Measurements from ENCODE around the gene LMLN.

The LMLN gene

DNA sequence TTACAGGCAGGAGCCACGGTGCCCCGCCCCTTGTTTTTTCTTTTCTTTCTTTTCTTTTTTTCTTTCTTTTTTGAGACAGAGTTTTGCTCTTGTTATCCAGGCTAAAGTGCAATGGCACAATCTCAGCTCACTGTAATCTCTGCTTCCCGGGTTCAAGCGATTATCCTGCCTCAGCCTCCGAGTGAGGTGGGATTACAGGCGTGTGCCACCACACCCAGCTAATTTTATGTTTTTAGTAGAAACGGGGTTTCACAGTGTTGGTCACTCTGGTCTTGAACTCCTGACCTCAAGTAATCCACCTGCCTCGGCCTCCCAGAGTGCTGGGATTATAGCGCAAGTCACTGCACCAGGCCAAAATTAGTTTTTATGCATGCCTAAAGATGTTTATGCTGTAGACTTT is 7.6 kb upstream of the LMLN start:
- Histone ChIP-seq H3K9ac (no peak overlapping the region), H3K79me2 (peaks cover 17% of the 10 kb centered on the region), H3K9me3 (ENCODE audit: control insufficient read depth, low read length) (no peaks in the 10 kb centered on the region), H3K36me3 (ENCODE audit: control insufficient read depth, insufficient read depth, low read length) (no peaks in the 10 kb centered on the region), H3K27me3 (ENCODE audit: control insufficient read depth, insufficient read depth, low read length) (no peaks in the 10 kb centered on the region), H3K27ac (no peak overlapping the region), H2AFZ (no peak overlapping the region), H3K4me1 (peaks cover 11% of the 10 kb centered on the region), H3K4me2 (ENCODE audit: low read length) (no peak overlapping the region), H3K4me3 (ENCODE audit: low read depth, low read length) (no peak overlapping the region)
- TF ChIP-seq, protein P1, sequence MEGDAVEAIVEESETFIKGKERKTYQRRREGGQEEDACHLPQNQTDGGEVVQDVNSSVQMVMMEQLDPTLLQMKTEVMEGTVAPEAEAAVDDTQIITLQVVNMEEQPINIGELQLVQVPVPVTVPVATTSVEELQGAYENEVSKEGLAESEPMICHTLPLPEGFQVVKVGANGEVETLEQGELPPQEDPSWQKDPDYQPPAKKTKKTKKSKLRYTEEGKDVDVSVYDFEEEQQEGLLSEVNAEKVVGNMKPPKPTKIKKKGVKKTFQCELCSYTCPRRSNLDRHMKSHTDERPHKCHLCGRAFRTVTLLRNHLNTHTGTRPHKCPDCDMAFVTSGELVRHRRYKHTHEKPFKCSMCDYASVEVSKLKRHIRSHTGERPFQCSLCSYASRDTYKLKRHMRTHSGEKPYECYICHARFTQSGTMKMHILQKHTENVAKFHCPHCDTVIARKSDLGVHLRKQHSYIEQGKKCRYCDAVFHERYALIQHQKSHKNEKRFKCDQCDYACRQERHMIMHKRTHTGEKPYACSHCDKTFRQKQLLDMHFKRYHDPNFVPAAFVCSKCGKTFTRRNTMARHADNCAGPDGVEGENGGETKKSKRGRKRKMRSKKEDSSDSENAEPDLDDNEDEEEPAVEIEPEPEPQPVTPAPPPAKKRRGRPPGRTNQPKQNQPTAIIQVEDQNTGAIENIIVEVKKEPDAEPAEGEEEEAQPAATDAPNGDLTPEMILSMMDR (IDR thresholded peaks at IDR 0.05), result no peak

DNA sequence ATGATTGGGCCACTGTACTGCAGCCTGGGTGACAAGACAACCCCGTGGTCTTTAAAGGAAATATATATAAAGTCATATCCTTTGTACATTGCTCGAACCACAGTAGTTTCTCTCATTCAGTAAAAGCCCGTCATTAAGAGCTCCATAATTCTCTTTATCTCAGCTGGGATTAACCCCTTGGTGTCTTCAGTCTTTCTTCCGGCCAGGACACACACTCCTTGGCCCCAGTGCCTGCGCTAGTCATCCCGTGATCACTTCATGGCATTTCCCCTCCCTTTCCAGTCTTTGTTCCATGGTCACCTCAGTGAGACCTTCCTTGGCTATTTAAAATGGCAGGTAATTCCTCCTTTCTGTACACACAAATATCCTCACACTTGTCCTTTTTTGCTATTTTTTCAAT is 6.7 kb upstream of the LMLN start:
- H3K27me3 ChIP-seq (ENCODE audit: control insufficient read depth, insufficient read depth, low read length), result no peaks in the 10 kb centered on the region
- no peak overlapping the region for H2AFZ ChIP-seq
- no peak overlapping the region for H3K4me2 ChIP-seq (ENCODE audit: low read length)
- peaks cover 11% of the 10 kb centered on the region for H3K4me1 ChIP-seq
- no peaks in the 10 kb centered on the region for H3K36me3 ChIP-seq (ENCODE audit: control insufficient read depth, insufficient read depth, low read length)
- no peak overlapping the region for H3K27ac ChIP-seq
- no peak overlapping the region for H3K9ac ChIP-seq
- peaks cover 17% of the 10 kb centered on the region for H3K79me2 ChIP-seq
- H3K4me3 ChIP-seq (ENCODE audit: low read depth, low read length), result no peak overlapping the region
- TF ChIP-seq, protein P1 (IDR thresholded peaks at IDR 0.05), result no peak
- H3K9me3 ChIP-seq (ENCODE audit: control insufficient read depth, low read length), result no peaks in the 10 kb centered on the region

DNA sequence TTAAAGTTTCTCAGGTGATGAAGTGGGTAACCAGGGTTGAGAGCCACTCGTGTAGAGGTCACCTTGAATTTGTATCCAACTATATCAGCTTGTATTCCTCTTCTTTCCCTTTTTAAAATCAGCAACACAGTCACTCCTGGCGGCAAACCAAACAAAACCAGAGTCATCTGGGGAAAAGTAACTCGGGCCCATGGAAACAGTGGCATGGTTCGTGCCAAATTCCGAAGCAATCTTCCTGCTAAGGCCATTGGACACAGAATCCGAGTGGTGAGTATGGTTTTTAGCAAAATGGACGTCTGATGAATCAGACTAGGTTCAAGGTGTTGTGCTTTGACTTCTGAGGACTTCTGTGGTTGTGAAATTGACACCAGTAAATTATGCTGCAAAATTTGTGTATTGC is 6.1 kb upstream of the LMLN start:
- Histone ChIP-seq H3K4me3 (ENCODE audit: low read depth, low read length) (no peak overlapping the region), H3K9me3 (ENCODE audit: control insufficient read depth, low read length) (no peaks in the 10 kb centered on the region), H3K9ac (no peak overlapping the region), H3K4me2 (ENCODE audit: low read length) (no peak overlapping the region), H3K79me2 (peaks cover 17% of the 10 kb centered on the region), H3K27ac (no peak overlapping the region), H2AFZ (no peak overlapping the region), H3K36me3 (ENCODE audit: control insufficient read depth, insufficient read depth, low read length) (no peaks in the 10 kb centered on the region), H3K27me3 (ENCODE audit: control insufficient read depth, insufficient read depth, low read length) (no peaks in the 10 kb centered on the region), H3K4me1 (peaks cover 11% of the 10 kb centered on the region)
- TF ChIP-seq, protein P1 (IDR thresholded peaks at IDR 0.05), result no peak

DNA sequence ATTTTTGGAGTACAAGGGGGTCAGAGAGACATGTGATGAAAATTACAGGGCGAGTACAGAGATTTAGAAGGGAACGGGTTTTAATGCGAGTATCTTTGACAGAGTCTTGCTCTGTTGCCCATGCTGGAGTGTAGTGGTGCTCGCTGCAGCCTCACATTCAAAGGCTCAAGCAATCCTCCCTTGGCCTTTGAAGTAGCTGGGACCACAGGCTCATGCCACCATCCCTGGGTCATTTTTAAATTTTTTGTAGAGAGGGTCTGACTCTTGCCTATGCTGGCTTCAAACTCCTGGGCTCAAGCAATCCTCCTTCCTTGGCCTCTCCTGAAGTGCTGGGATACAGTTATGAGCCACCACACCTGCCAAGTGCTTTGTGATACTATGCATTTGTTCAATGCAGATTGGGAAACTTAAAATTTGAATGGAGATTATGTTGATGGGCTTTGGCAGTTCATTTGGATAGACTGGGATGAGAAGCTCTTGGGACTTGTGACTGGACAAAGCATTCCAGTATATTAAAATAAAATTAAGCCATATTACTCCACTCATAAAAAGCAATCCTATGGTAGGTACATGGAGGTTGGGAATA is 4.0 kb upstream of the LMLN start:
- Histone ChIP-seq H3K27ac (no peak overlapping the region), H3K36me3 (ENCODE audit: control insufficient read depth, insufficient read depth, low read length) (no peaks in the 10 kb centered on the region), H3K4me3 (ENCODE audit: low read depth, low read length) (no peak overlapping the region), H3K4me1 (peaks cover 10% of the 10 kb centered on the region), H3K27me3 (ENCODE audit: control insufficient read depth, insufficient read depth, low read length) (no peaks in the 10 kb centered on the region), H2AFZ (no peak overlapping the region), H3K9me3 (ENCODE audit: control insufficient read depth, low read length) (no peaks in the 10 kb centered on the region), H3K79me2 (peaks cover 13% of the 10 kb centered on the region), H3K4me2 (ENCODE audit: low read length) (no peak overlapping the region), H3K9ac (no peak overlapping the region)
- TF ChIP-seq, protein P1 (IDR thresholded peaks at IDR 0.05), result no peak

DNA sequence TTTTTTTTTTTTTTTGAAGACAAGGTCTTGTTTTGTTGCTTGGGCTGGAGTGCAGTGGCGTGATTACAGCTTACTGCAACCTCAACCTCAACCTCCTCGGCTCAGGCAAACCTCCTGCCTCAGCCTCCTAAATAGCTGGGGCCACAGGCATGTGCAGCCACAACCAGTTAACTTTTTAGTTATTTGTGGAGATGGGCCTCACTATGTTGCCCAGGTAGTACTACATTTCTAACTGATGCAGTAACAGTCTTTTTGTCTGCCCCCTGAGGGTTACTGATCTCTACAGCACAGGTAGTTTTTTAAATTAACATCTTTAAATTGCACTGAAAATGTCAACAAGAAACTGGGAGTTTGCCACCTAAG is 3.4 kb upstream of the LMLN start:
- Histone ChIP-seq H3K27ac (no peak overlapping the region), H3K36me3 (ENCODE audit: control insufficient read depth, insufficient read depth, low read length) (no peaks in the 10 kb centered on the region), H3K9ac (no peak overlapping the region)

More for the DNA sequence above, 3.4 kb upstream of the LMLN start:
- Histone ChIP-seq H3K4me2 (ENCODE audit: low read length) (no peak overlapping the region), H3K4me3 (ENCODE audit: low read depth, low read length) (no peak overlapping the region), H3K4me1 (peaks cover 9% of the 10 kb centered on the region), H3K79me2 (peaks cover 7% of the 10 kb centered on the region), H2AFZ (no peak overlapping the region), H3K9me3 (ENCODE audit: control insufficient read depth, low read length) (no peaks in the 10 kb centered on the region), H3K27me3 (ENCODE audit: control insufficient read depth, insufficient read depth, low read length) (no peaks in the 10 kb centered on the region)
- TF ChIP-seq, protein P1 (IDR thresholded peaks at IDR 0.05), result no peak

Data from parathyroid adenoma (tissue), 2 donors.